Measurements from ENCODE around the gene BCL2. TPM values are rescaled to one million over a fixed set of nuclear protein-coding genes. Genes with fewer than 3 reads are reported as not detected.

BCL2 gene
- polyA plus RNA-seq, 6 donors from 2014 or later, result 11.8 to 43.0 (median 30.1) TPM

GRCh38 chr18:63087421-63088230 lies 231.9 kb downstream of the BCL2 start:
- Mint-ChIP-seq H3K27ac (no peak overlapping the region), H3K4me1 (no peaks in the 10 kb centered on the region), H3K27me3 (peaks cover 0 to 7% (median 0%) of the 10 kb centered on the region in 3 donors), H3K4me3 (no peak overlapping the region), H3K9me3 (no peaks in the 10 kb centered on the region), H3K36me3 (no peaks in the 10 kb centered on the region)
- ATAC-seq (ENCODE audit: low read depth in 2 of 2) (no peak), DNase-seq (no peak)

- no peak for DNase-seq
- Mint-ChIP-seq H3K4me3 (no peak overlapping the region), H3K4me1 (no peaks in the 10 kb centered on the region), H3K36me3 (no peaks in the 10 kb centered on the region), H3K27me3 (peaks cover 0 to 7% (median 0%) of the 10 kb centered on the region in 3 donors), H3K9me3 (no peaks in the 10 kb centered on the region), H3K27ac (no peak overlapping the region)
- no peak for ATAC-seq (ENCODE audit: low read depth in 2 of 2)
Measured at GRCh38 chr18:63085611-63086010, 234.0 kb downstream of the BCL2 start.

- H3K27me3 Mint-ChIP-seq, result peaks cover 0 to 7% (median 0%) of the 10 kb centered on the region in 3 donors
- peaks cover 1 to 5% (median 2%) of the 10 kb centered on the region in 3 donors for H3K4me1 Mint-ChIP-seq
- H3K27ac Mint-ChIP-seq, result no peak overlapping the region
- DNase-seq (no peak), ATAC-seq (ENCODE audit: low read depth in 2 of 2) (no peak)
- peaks cover 6 to 9% of the 10 kb centered on the region in 2 donors for H3K36me3 Mint-ChIP-seq
- peaks cover 4 to 7% (median 5%) of the 10 kb centered on the region in 7 donors for H3K9me3 Mint-ChIP-seq
- H3K4me3 Mint-ChIP-seq, result no peak overlapping the region
Measured at GRCh38 chr18:63084219-63084618, 235.3 kb downstream of the BCL2 start.

GRCh38 chr18:63083555-63083954 lies 236.0 kb downstream of the BCL2 start:
- Mint-ChIP-seq H3K27me3 (peaks cover 0 to 6% (median 0%) of the 10 kb centered on the region in 3 donors), H3K27ac (peak overlapping the region in 1 of 6 donors; percentile 53), H3K36me3 (peaks cover 6 to 9% of the 10 kb centered on the region in 2 donors), H3K9me3 (peaks cover 4 to 7% (median 5%) of the 10 kb centered on the region in 7 donors), H3K4me3 (no peak overlapping the region), H3K4me1 (peaks cover 8 to 11% (median 8%) of the 10 kb centered on the region in 3 donors)
- DNase-seq (no peak), ATAC-seq (ENCODE audit: low read depth in 2 of 2) (no peak)

- Mint-ChIP-seq H3K27ac (no peak overlapping the region), H3K36me3 (peaks cover 6 to 9% of the 10 kb centered on the region in 2 donors), H3K4me3 (no peak overlapping the region), H3K27me3 (peaks cover 0 to 1% (median 0%) of the 10 kb centered on the region in 3 donors), H3K9me3 (peaks cover 4 to 7% (median 5%) of the 10 kb centered on the region in 7 donors), H3K4me1 (peaks cover 13 to 15% (median 13%) of the 10 kb centered on the region in 3 donors)
- no peak for DNase-seq
- ATAC-seq (ENCODE audit: low read depth in 2 of 2), result no peak
Measured at GRCh38 chr18:63083020-63083531, 236.5 kb downstream of the BCL2 start.

- peaks cover 13 to 15% (median 14%) of the 10 kb centered on the region in 3 donors for H3K4me1 Mint-ChIP-seq
- H3K27me3 Mint-ChIP-seq, result no peaks in the 10 kb centered on the region
- DNase-seq (no peak), ATAC-seq (ENCODE audit: low read depth in 2 of 2) (no peak)
- H3K4me3 Mint-ChIP-seq, result no peak overlapping the region
- H3K9me3 Mint-ChIP-seq, result peaks cover 4 to 7% (median 5%) of the 10 kb centered on the region in 7 donors
- no peak overlapping the region for H3K27ac Mint-ChIP-seq
- H3K36me3 Mint-ChIP-seq, result peaks cover 6 to 9% of the 10 kb centered on the region in 2 donors
Measured at GRCh38 chr18:63082366-63083019, 237.1 kb downstream of the BCL2 start.

- Mint-ChIP-seq H3K36me3 (peaks cover 6 to 9% of the 10 kb centered on the region in 2 donors), H3K4me1 (peaks cover 25 to 27% (median 26%) of the 10 kb centered on the region in 3 donors), H3K27me3 (no peaks in the 10 kb centered on the region), H3K9me3 (peaks cover 4 to 7% (median 5%) of the 10 kb centered on the region in 7 donors), H3K4me3 (no peak overlapping the region), H3K27ac (peak overlapping the region in 1 of 6 donors; percentile 16)
- DNase-seq (peak; percentile 38), ATAC-seq (ENCODE audit: low read depth in 2 of 2) (peak; percentile 83 to 89)
Measured at GRCh38 chr18:63079114-63079513, 240.5 kb downstream of the BCL2 start.

- Mint-ChIP-seq H3K4me1 (peaks cover 25 to 27% (median 26%) of the 10 kb centered on the region in 3 donors), H3K27ac (no peak overlapping the region), H3K27me3 (no peaks in the 10 kb centered on the region), H3K36me3 (peaks cover 6 to 9% of the 10 kb centered on the region in 2 donors), H3K9me3 (peaks cover 4 to 7% (median 5%) of the 10 kb centered on the region in 7 donors), H3K4me3 (peak overlapping the region in 1 of 8 donors; percentile 1)
- DNase-seq (no peak), ATAC-seq (ENCODE audit: low read depth in 2 of 2) (peak; percentile 32 to 39)
Measured at GRCh38 chr18:63078471-63078870, 241.1 kb downstream of the BCL2 start.

GRCh38 chr18:63074981-63075404 lies 244.6 kb downstream of the BCL2 start:
- Mint-ChIP-seq H3K27ac (peak overlapping the region in 4 of 6 donors; percentile 24 to 69 (median 34)), H3K27me3 (no peaks in the 10 kb centered on the region), H3K4me3 (peak overlapping the region; percentile 80 to 93 (median 86)), H3K4me1 (peaks cover 24 to 27% (median 25%) of the 10 kb centered on the region in 3 donors), H3K9me3 (peaks cover 3 to 5% (median 3%) of the 10 kb centered on the region in 7 donors), H3K36me3 (peaks cover 3 to 5% of the 10 kb centered on the region in 2 donors)
- peak; percentile 61 to 71 for ATAC-seq (ENCODE audit: low read depth in 2 of 2)
- peak; percentile 41 for DNase-seq

GRCh38 chr18:63073481-63073880 lies 246.1 kb downstream of the BCL2 start:
- peak overlapping the region in 1 of 8 donors; percentile 68 for H3K4me3 Mint-ChIP-seq

More at GRCh38 chr18:63073481-63073880, 246.1 kb downstream of the BCL2 start:
- no peaks in the 10 kb centered on the region for H3K36me3 Mint-ChIP-seq
- peak; percentile 24 for DNase-seq
- peaks cover 14 to 18% (median 17%) of the 10 kb centered on the region in 3 donors for H3K4me1 Mint-ChIP-seq
- no peak overlapping the region for H3K27ac Mint-ChIP-seq
- peak; percentile 61 to 65 for ATAC-seq (ENCODE audit: low read depth in 2 of 2)
- H3K9me3 Mint-ChIP-seq, result peaks cover 0 to 7% (median 1%) of the 10 kb centered on the region in 7 donors
- no peaks in the 10 kb centered on the region for H3K27me3 Mint-ChIP-seq

Other genes with a start within 250 kb of the BCL2 start
- gene KDSR, start 47.4 kb upstream of the BCL2 start, polyA plus RNA-seq (ENCODE audit: low read depth in 6 of 6), result 10 to 100 TPM; 18.9 to 47.1 (median 38.2) TPM
- gene VPS4B, start 102.7 kb upstream of the BCL2 start, polyA plus RNA-seq (ENCODE audit: low read depth in 6 of 6), result 10 to 100 TPM; 36.6 to 89.8 (median 71.6) TPM
- gene SERPINB5, start 157.2 kb upstream of the BCL2 start, polyA plus RNA-seq (ENCODE audit: low read depth in 6 of 6), result not detected
- gene SERPINB12, start 222.6 kb upstream of the BCL2 start, polyA plus RNA-seq (ENCODE audit: low read depth in 6 of 6), result not detected

Measured in naive B cell (primary cell).